ENCODE results near the gene BMPER. TPM values are rescaled to one million over a fixed set of nuclear protein-coding genes. Genes with fewer than 3 reads are reported as not detected.
A peak's percentile ranks its signal among the peaks of the same experiment; 100 is the strongest.
"Not testable (repeated sequence)": the region's sequence is repeated elsewhere in the genome, so short reads cannot be mapped to it uniquely, and the experiment has no call there.

Gene BMPER
- total RNA-seq, 1 experiment from 2014 or later, result 0.34 TPM

- DNase-seq (ENCODE audit: low spot score), result no peak
Observed at GRCh38 chr7:34135924-34136323, 230.6 kb downstream of the BMPER start.

- DNase-seq (ENCODE audit: low spot score), result no peak
Observed at GRCh38 chr7:34136698-34137097, 231.4 kb downstream of the BMPER start.

- no peak for DNase-seq (ENCODE audit: low spot score)
Observed at GRCh38 chr7:34137176-34137575, 231.8 kb downstream of the BMPER start.

- no peak for DNase-seq (ENCODE audit: low spot score)
Observed at GRCh38 chr7:34138483-34138882, 233.1 kb downstream of the BMPER start.

- DNase-seq (ENCODE audit: low spot score), result no peak
Observed at GRCh38 chr7:34139086-34139485, 233.7 kb downstream of the BMPER start.

GRCh38 chr7:34140066-34140465, 234.7 kb downstream of the BMPER start:
- no peak for DNase-seq (ENCODE audit: low spot score)

- peak; percentile 85 for DNase-seq (ENCODE audit: low spot score)
Observed at GRCh38 chr7:34143402-34143801, 238.1 kb downstream of the BMPER start.

- DNase-seq (ENCODE audit: low spot score), result no peak
Observed at GRCh38 chr7:34145603-34146002, 240.3 kb downstream of the BMPER start.

GRCh38 chr7:34153656-34154270, 248.4 kb downstream of the BMPER start:
- no peak for DNase-seq (ENCODE audit: low spot score)

GRCh38 chr7:34155220-34155908, 250.0 kb downstream of the BMPER start:
- DNase-seq (ENCODE audit: low spot score), result peak; percentile 96

- DNase-seq (ENCODE audit: low spot score), result peak; percentile 72
Observed at GRCh38 chr7:34156336-34156735, 251.0 kb downstream of the BMPER start.

- DNase-seq (ENCODE audit: low spot score), result no peak
Observed at GRCh38 chr7:34157137-34157536, 251.8 kb downstream of the BMPER start.

- no peak for DNase-seq (ENCODE audit: low spot score)
Observed at GRCh38 chr7:34158368-34159153, 253.2 kb downstream of the BMPER start.

GRCh38 chr7:34160261-34160752, 255.0 kb downstream of the BMPER start:
- DNase-seq (ENCODE audit: low spot score), result peak; percentile 90

- DNase-seq (ENCODE audit: low spot score), result peak; percentile 62
Observed at GRCh38 chr7:34162027-34162565, 256.8 kb downstream of the BMPER start.

GRCh38 chr7:34162677-34163076, 257.3 kb downstream of the BMPER start:
- DNase-seq (ENCODE audit: low spot score), result no peak

GRCh38 chr7:34163956-34164355, 258.6 kb downstream of the BMPER start:
- DNase-seq (ENCODE audit: low spot score), result no peak

GRCh38 chr7:34165466-34165865, 260.1 kb downstream of the BMPER start:
- DNase-seq (ENCODE audit: low spot score), result no peak

- peak; percentile 61 for DNase-seq (ENCODE audit: low spot score)
Observed at GRCh38 chr7:34165927-34166550, 260.7 kb downstream of the BMPER start.

GRCh38 chr7:34168013-34168412, 262.7 kb downstream of the BMPER start:
- DNase-seq (ENCODE audit: low spot score), result no peak

- DNase-seq (ENCODE audit: low spot score), result not testable (repeated sequence)
Observed at GRCh38 chr7:34174688-34175616, 269.6 kb downstream of the BMPER start.
